HG03469 (cell line): Measurements from ENCODE around the gene NXN.
"Not testable (repeated sequence)": the region's sequence is repeated elsewhere in the genome, so short reads cannot be mapped to it uniquely, and the experiment has no call there.

Source experiments
- ATAC-seq: cut with Tn5 transposase; IDR thresholded peaks from one replicate; pipeline ENCODE4 v1.9.1; 2021; ENCODE audit warnings: mild to moderate bottlenecking, moderate library complexity, moderate number of reproducible peaks; ENCODE audit not compliant: unreplicated experiment

Gene NXN

DNA sequence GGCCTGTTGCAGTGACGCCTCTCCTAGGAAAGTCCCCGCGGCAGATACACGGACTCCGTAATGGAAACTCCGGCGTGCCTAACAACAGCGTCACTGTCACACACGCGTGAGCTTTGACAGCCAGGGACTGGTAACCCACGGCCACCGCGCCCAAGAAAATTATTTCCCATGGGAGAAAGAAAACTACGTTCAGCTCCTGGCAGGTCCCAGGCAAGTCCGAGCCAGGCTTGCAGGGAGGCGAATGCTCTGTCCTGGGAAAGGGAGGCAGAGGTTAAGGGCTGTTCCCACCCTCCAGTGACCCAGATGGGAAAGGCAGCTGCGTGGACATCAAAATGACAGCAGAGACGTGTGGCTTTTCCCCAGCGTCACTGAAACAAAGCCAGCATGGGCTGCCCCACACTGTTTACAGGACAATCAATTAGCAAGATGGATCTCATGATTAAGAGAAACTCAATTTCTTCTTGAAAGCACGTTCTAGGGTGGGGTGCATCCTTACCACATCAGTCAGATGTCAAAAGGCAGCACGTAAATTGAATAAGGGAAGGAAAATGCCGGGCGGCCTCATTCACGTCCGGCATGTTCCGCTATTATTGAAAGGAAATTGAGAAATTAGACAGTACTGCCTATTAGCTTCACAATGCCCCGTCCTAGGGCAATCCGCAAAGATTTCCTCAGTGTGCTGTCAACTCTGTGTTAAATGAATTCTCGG lies 82.5 kb downstream of the NXN start:
- ATAC-seq, result no peak

DNA sequence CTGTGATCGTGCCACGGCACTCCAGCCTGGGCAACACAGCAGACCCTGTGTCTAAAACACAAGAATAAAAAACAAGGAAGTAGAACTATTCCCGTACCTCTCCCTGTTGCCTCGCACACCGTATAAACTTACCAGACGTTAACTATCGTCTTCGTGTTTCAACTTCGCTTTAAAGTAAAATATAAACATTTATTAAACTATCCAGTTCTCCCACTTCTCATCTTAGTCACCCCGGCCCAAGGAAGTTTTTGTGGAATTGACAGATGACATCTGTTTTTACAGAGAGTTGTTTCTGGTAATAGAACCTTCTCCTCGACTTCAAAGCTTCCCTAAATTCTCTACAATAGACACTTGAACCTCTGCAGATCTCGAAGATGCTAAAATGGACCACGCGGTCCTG lies 83.1 kb downstream of the NXN start:
- ATAC-seq, result no peak

DNA sequence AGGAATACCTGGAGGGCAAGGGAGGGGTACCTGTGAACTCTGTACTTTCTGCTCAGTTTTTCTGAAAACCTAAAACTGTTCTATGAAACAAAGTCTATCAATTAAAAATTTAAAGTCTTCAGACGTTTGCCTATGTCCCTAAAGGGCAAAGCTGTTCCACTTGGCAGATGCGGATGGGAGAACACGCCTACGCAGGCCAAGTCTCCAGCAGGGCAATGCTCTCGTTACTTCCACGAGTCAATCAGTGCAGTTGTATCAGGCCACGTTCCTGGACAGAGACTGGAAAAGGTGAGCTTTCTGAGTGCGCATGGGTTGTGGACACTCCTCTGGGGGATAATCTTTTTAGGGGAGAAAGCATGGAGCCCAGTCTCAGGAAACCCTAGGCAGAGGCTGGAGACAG lies 86.6 kb downstream of the NXN start:
- ATAC-seq, result no peak

DNA sequence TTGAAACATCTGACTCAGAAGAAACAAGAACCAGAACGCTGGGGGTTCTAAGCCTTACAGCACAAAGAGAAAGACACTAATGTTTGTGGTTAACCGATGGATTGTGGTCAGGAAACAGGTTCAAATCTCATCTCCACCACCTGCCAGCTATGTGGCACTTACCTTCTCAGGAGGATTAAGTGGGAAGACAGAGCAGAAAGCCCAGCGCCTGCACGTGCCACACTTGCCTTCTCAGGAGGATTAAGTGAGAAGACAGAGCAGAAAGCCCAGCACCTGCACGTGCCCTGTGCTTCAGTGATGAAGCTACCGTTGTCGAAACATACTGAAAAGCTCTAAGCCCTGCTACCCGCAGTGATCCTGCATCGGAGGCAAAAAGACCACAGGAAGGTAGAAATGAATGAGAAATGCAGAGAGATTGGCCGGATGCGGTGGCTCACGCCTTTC lies 90.6 kb downstream of the NXN start:
- ATAC-seq, result no peak

DNA sequence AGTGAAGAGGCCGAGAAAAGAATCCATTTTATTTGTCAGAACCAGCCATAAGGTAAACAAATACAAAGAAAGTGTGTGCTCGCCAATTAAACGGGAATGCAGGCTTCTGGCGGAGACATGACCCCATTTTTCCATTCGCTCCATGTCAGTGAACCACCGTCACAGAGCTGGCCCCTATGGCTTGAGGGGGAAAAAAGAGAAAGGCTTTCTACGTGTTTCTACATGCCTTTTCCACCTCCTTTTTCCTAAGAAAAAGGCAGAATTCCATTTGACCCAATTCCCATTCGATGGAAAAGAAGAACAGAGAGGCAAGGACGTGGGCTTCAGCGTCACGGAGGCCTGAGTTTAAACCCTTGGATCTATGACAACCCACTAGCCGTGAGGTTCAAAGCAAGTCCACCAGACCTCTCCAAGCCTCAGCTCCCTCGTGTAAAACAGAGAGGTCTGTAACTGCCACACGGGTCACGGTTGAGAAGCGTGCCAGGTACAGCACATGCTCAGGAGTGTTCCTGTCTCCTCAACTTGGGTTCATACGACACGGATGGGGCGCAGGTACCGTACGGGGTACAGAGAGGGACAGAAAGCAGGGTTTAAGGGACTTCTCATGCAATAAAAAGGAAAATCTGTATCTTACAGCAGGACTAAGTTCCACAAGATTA lies 91.9 kb downstream of the NXN start:
- no peak for ATAC-seq

DNA sequence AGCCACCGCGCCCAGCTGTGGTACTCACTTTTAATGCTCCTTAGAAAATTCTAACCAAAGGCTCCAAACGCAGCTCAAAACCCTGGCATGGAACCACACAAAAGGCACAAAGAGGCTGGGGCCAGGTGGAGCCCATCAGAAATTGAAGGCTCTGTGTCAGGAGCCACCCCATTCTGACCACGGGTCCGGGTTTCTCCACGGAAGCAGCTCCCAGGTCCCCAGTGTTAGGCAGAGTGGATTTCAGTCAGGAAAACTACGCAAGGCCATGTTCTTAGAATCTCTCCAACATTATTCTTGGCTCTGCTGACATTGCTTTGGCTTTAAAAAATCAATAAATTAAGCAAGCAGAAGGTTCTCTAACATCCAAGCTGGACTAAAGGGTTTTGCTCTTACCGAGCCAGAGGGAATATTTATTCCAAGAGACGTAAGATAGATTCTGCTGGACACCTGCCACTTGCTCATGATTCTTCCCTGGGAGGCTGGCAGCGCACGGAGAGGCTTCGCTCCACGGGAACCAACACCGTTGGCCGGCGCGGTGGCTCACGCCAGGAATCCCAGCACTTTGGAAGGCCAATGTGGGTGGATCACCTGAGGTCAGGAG lies 93.5 kb downstream of the NXN start:
- no peak for ATAC-seq

DNA sequence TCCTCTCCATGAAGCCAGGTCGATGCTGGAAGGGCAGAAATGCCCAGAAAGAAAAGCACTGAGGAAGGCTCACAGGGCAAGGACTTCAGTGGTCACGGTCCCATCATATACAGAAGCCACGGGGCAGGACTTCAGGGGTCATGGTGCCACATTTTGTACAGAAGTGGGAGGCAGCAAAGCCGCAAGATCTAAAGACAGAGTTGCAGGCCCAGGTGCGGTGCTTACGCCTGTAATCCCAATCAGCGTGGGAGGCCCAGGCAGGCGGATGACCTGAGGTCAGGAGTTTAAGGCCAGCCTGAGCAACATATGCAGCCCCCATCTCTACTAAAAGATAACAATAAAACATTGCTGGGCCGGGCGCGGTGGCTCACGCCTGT lies 96.0 kb downstream of the NXN start:
- ATAC-seq, result no peak

DNA sequence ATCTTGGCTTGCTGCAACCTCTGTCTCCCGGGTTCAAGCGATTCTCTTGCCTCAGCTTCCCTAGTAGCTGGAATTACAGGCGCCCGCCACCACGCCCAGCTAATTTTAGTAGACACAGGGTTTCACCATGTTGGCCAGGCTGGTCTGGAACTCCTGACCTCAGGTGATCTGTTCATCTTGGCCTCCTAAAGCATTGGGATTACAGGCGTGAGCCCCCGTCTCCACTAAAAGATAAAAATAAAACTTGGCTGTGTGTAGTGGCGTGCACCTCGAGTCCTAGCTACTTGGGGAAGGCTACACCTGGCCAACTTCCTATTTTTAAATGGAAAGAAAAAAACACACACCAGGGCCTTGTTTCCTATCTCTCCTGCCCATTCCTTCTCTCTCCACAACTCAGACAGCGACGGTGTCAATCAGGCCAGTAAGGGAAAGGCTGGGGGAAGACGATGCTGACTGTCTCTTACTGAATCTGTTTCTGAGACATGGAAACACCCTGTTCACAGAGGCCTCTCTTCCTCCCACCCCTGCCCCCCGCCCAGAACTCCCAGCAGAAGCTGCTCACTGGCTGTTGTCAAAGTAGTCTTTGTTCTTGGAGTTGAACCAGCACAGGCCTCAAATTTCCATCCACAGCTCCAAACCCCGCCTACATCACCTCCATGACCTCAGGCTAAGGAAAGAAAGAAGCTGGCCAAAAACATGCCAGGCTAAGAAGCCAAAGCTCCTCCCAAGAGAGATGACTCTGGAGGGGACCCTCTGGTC lies 96.6 kb downstream of the NXN start:
- no peak for ATAC-seq

DNA sequence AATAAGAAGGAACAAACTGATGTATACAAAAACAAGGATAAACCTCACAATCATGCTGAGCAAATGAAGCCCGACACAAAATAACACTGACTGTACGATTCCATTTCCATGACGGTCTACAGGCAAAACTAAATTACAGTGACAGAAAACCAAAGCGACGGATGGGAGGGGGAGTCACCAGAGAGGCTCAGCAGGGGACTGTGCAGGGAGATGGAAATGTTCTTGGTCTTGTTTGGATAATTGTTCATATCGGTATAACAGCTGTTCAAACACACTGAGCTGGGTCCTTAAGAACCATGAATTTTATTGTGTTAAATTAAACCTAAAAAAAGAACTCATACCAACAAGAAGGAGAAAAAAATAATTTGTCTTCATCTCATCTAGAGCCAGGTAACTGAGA lies 97.8 kb downstream of the NXN start:
- no peak for ATAC-seq

DNA sequence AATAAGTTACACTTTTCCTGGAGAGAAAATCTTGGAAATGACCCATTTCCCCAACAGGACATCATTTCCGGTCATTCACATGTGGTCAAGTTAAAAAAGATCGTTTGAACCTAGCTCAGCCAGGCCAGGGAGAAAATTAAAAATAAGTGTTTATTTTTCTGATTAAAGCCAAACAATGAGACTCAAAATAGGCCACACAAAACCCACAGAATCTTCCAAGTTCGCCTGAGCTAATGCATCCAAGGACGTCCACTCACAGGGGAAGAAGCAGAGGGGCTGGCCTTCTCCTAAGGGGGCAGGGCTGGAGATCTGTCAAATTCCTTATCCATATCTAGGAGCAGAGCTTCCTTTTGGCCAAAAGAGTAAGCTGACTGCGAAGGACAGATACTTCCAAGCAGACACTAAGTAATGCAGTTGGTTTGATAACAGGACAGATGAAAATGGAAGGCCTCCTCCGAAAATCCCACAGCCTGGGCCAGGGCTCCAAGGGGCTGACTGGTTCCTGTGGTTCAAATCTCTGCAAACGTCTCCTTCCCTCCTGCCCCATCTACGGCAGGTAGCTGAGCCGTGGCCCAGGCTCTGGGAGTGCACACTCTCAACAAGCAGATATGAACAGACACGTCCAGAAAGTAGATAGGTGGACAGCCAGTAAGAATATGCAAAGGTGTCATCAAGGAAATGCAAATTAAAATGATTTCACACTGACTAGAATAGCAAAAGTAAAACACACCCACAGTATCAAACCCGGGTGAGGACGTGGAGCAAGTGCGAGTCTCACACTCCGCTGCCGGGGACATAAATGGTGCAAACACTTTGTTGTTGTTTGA lies 98.9 kb downstream of the NXN start:
- no peak for ATAC-seq

DNA sequence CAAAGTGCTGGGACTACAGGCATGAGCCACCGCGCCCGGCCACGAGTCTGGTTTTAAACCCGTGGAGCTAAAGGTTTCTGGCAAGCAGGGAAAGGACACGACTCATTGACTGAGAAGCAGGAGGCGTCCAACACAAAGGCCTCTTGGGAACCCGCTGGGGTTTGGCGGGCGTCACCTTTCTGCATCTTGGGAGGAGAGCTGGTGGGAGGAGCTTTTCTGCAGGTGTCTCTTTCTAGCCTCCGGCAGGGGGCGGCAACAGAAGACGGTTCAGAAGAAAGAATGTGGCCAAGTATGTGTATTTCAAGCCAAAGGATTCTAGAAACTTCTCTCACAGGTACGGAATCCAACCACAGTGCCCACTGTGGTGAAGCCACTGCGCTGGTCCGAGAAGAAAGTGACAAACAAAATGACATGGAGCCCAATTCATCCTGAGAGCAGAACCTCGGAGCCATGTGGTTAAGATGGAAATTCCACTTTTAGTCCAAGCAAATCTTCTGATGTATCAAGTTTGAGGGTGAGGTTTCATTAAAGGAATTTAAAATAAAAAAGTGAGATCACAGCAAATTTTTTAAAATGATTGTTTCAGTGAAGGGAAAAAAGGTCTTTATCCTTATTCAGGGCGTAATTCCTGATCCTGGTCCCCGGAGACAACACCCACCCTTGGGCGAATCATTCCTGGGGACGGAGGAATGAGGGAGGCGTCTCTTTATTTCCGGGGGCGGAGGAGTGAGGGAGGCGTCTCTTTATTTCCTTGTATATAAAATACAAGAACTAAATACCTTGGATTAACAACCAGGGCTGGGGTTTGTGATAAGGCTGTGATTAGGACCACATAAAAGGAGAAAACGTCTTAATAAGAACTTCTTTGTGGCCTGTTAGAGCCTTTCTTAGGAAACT lies 99.8 kb downstream of the NXN start:
- ATAC-seq, result no peak

DNA sequence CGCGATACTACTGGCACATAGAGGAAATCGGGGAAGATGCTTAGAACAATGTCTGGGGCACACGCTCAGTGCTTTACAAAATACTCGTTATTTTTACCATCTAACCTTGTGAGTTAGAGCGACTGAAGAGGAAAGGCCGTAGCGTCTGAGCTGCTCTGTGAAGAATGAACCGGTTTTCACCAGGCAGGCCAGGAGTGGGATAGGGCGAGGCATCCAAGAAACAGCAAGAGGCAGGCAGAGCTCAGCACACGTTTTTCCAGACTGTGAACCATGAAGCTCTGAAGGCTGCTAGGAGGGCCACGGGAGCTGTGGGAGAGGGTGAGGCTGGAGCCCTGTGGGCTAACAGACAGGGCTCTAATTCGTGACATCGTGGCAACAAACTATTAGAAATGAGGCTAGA lies 101.9 kb downstream of the NXN start:
- no peak for ATAC-seq

DNA sequence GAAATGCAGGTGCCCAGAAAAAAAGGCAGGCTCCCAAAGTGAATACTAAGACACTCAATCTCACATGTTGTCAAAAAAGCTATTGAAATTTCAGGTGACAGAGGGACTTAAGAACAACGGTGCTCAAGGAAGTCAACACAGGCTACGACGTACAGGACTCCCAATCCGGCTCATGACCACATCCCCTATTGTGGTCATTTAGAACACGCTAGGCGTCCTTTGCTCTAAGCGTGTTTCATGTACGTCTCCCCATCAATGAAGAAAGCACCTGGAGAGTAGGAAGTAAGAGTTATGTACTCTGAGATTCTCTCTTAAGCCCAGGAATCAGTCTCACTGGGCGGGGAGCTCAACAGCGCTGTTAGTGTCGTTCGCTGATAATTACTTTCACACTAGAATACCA lies 103.3 kb downstream of the NXN start:
- no peak for ATAC-seq

DNA sequence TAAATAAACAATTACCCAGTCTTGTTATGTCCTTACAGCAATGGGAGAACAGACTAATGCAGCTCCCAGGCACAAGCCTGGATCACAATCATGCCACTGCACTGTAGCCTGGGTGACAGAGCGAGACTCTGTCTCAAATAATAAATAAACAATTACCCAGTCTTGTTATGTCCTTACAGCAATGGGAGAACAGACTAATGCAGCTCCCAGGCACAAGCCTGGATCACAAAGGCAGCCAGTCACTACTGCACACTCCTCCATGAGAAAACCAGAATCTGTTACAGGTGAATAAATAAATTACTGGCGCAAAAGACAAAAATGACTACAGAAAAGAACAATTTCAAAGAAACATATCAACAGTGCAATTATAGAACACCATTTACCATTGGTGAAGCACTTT lies 105.0 kb downstream of the NXN start:
- not testable (repeated sequence) for ATAC-seq

DNA sequence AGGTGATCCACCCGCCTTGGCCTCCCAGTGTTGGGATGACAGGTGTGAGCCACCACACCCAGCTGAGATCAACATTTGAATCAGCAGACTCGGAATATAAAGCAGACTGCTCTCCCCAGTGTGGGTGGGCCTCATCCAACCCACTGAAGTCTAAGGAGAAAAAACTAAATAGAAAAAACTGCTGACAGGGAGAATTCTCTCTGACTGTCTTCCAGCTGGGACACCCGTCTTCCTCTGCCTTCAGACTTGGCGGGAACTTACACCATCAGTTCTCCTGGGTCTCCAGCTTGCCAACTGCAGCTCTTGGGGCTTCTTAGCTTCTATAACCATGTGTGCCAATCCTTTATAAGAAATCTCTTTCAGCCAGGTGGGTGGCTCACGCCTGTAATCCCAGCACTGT lies 106.7 kb downstream of the NXN start:
- no peak for ATAC-seq

DNA sequence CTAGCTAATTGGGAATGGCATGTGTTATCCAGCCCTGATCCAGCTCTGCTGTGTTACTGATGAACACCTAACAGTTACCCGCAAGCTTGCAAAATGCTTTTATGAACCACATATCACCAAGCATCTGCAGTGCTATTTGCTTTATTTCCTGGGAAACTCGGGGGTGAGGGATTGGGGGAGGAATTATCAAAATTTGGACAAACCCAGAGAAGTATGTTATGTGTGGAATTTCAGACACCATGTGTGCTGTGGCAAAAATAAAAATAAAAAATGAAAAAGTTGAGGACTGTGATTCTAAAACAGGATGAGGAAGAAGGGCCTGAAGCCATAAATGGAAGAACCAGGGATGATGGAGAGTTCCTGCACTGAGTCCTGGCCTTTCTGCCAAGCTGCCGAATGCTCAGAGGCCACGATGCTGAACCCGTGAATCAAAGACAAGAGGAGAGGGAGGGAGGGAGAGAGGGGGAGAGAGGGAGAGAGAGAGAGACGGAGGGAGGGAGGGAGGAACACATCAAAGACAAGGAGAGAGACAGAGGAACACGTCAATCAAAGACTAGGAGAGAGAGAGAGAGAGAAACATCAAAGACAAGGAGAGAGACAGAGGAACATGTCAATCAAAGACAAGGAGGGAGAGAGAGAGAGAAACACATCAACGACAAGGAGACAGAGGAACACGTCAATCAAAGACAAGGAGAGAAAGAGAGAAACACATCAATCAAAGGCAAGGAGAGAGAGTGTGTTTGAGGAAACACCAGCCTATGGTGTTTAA lies 107.6 kb downstream of the NXN start:
- ATAC-seq, result no peak

DNA sequence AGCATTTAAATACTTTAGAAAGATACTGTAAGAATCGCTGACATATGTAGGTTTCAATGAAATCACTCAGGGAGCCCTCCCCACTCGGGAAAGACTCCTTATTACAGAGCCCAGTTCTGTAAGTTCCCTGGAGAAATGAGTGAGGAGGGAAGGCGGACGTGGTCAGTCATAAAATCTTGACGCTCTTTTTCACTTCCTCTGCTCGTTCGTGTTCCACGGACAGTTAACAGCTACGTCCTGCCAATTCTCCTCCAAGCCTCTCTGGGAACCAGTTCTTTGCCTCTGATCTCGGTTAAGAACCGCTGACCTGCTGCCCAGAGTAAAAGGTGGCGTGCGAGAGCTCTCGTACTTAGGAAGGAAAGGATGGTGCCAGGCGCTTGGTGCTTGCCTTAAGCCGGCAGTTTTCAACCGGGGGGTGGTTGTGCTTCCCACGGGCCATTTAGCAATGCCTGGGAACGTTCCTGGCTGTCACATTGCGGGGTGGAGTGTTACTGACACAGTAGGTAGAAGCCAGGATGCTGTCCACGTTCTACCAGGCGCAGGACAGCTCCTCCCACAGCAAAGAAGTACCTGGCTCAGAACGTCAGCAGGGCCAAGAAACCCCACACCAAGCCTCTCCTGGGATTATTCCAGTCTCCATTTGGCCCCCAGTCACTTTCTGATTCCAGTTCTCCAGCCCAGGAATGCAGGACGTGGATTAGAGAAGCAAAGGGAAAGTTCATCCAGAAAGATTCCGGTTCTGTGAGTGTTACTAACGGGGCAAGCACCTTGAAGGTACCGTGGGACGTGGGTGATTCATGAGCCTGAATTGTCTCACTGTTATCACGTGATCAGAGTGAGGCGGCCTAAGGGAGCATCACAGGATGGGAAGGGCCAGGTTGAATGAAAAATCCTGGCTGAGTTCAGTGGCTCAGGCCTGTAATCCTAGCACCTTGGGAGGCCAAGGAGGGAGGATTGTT lies 109.7 kb downstream of the NXN start:
- no peak for ATAC-seq

DNA sequence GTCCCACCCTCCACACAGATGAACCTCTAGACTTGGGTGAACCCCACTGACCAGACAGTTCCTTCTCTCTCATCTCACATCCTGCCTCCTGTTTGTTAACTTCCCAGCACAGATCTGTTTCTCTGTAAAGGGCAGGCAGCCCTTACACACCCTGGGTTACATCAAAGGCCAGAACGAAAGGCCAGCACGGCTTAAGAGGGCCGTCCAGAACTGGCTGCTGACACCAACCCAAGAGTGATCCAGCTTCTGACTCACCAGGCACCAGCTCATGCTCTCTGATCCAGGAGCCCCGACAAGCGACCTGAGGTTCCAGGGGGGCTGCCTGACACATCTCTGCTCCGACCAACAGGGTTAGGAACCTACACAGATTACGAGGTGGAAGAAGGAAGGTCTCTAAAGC lies 110.5 kb downstream of the NXN start:
- ATAC-seq, result no peak
